ENCODE data around the gene DPM2.

- TF ChIP-seq CTCF (IDR thresholded peaks at IDR 0.05; ENCODE audit: poor library complexity) (no peak), EZH2 (IDR thresholded peaks at IDR 0.05; ENCODE audit: borderline replicate concordance) (no peak)
Observed at GRCh38 chr9:127949827-127950512, 12.3 kb upstream of the DPM2 start.
